Colonic mucosa (tissue), 4 donors: ENCODE measurements around the gene CYYR1. TPM values are rescaled to one million over a fixed set of nuclear protein-coding genes. Genes with fewer than 3 reads are reported as not detected.

Experiments
- DNase-seq: peaks from one replicate; pipeline ENCODE4 v3.0.0-alpha.2; 2020
- H3K27ac ChIP-seq: fragments of 200-600 bp; one replicate; pipeline ENCODE4 v1.8.0; 2021
- H3K27me3 ChIP-seq: fragments of 200-600 bp; one replicate; pipeline ENCODE4 v1.8.0; 2021
- H3K36me3 ChIP-seq: fragments of 200-600 bp; one replicate; pipeline ENCODE4 v1.8.0; 2021
- H3K4me1 ChIP-seq: fragments of 200-600 bp; one replicate; pipeline ENCODE4 v1.8.0; 2021; ENCODE audit warnings: mild to moderate bottlenecking
- H3K4me3 ChIP-seq: fragments of 200-600 bp; one replicate; pipeline ENCODE4 v1.8.0; 2021
- H3K9ac ChIP-seq, 2 donors: one replicate each; pipeline ENCODE4 v1.7.0; 2013; ENCODE audit warnings: control low read depth in 2 of 2, low read depth in 2 of 2, low read length in 2 of 2
- H3K9me3 ChIP-seq: fragments of 200-600 bp; one replicate; pipeline ENCODE4 v1.8.0; 2021
- CTCF ChIP-seq: fragments of 200-600 bp; IDR thresholded peaks from one replicate; pipeline ENCODE4 v1.8.0; 2022; ENCODE audit warnings: antibody characterized with exemption, mild to moderate bottlenecking
- intact Hi-C: fragments of 100-400 bp; cut with DNase I; formaldehyde crosslinking; loops from one replicate; pipeline ENCODE4 v1.14.1; 2022
- total RNA-seq, 2 donors: library from RNA; stranded (reverse); fragmentation: NEBNext Ultra II Directional in 1 of 2; extraction: Animal tissue kit (Norgen Biotek cat#: 25700) in 1 of 2; gene quantifications; one replicate each; pipeline ENCODE4 v1.2.1, GENCODE V29; 2021
- donor health status: healthy.
- donor health status: DM: no; HTN: no; CAD: no.
- donor health status: DM: no; HTN: no; CAD: no.

CYYR1 gene
- total RNA-seq, 2 donors from 2014 or later = 1.6 to 5.5 TPM

- H3K4me1 ChIP-seq = no peaks in the 10 kb centered on the region
- H3K27me3 ChIP-seq = no peaks in the 10 kb centered on the region
- intact Hi-C loops = no loop called here
- no peak overlapping the region for H3K4me3 ChIP-seq
- H3K27ac ChIP-seq = no peak overlapping the region
- TF ChIP-seq CTCF = no peak
- no peak overlapping the region for H3K9ac ChIP-seq
- no peaks in the 10 kb centered on the region for H3K9me3 ChIP-seq
- DNase-seq = no peak
- H3K36me3 ChIP-seq = no peaks in the 10 kb centered on the region
Observed at GRCh38 chr21:26555540-26556146, 17.4 kb downstream of the CYYR1 start.

- TF ChIP-seq CTCF = no peak
- Histone ChIP-seq H3K4me3 (no peak overlapping the region), H3K4me1 (no peaks in the 10 kb centered on the region), H3K27me3 (no peaks in the 10 kb centered on the region), H3K36me3 (no peaks in the 10 kb centered on the region), H3K9me3 (no peaks in the 10 kb centered on the region), H3K9ac (no peak overlapping the region), H3K27ac (no peak overlapping the region)
- no peak for DNase-seq
- intact Hi-C loops = no loop called here
Observed at GRCh38 chr21:26554365-26554764, 18.7 kb downstream of the CYYR1 start.

- TF ChIP-seq CTCF = no peak
- no peak for DNase-seq
- Histone ChIP-seq H3K9ac (no peak overlapping the region), H3K27me3 (no peaks in the 10 kb centered on the region), H3K9me3 (no peaks in the 10 kb centered on the region), H3K4me1 (no peaks in the 10 kb centered on the region), H3K4me3 (no peak overlapping the region), H3K27ac (no peak overlapping the region), H3K36me3 (no peaks in the 10 kb centered on the region)
- intact Hi-C loops = no loop called here
Observed at GRCh38 chr21:26553898-26554297, 19.2 kb downstream of the CYYR1 start.

- no peaks in the 10 kb centered on the region for H3K4me1 ChIP-seq
- no peak overlapping the region for H3K9ac ChIP-seq
- TF ChIP-seq CTCF = no peak
- H3K4me3 ChIP-seq = no peak overlapping the region
- no peaks in the 10 kb centered on the region for H3K27me3 ChIP-seq
- H3K36me3 ChIP-seq = no peaks in the 10 kb centered on the region
- no peaks in the 10 kb centered on the region for H3K9me3 ChIP-seq
- no peak for DNase-seq
- intact Hi-C loops = no loop called here
- H3K27ac ChIP-seq = no peak overlapping the region
Observed at GRCh38 chr21:26550326-26550725, 22.8 kb downstream of the CYYR1 start.

GRCh38 chr21:26546446-26547097 is 26.5 kb downstream of the CYYR1 start:
- no peak for DNase-seq
- no peaks in the 10 kb centered on the region for H3K4me1 ChIP-seq
- TF ChIP-seq CTCF = no peak
- H3K4me3 ChIP-seq = no peak overlapping the region
- intact Hi-C loops = no loop called here
- no peak overlapping the region for H3K27ac ChIP-seq
- H3K36me3 ChIP-seq = no peaks in the 10 kb centered on the region
- H3K9me3 ChIP-seq = no peaks in the 10 kb centered on the region
- no peak overlapping the region for H3K9ac ChIP-seq
- H3K27me3 ChIP-seq = no peaks in the 10 kb centered on the region
